GM12875 (cell line): ENCODE data around the gene VTI1A.

Experiments used
- H3K4me3 ChIP-seq: one replicate; pipeline ENCODE4 v1.5.1; 2011; ENCODE audit warnings: low read depth, low read length, control low read depth
- TF ChIP-seq, protein P1 (sequence below): IDR thresholded peaks from 2 replicates; pipeline ENCODE4 v1.5.1; 2011; ENCODE audit warnings: low read depth, mild to moderate bottlenecking, control low read depth, inconsistent platforms, low read length, moderate library complexity, borderline replicate concordance; ENCODE audit not compliant: insufficient read depth

The VTI1A gene

GRCh38 chr10:112614586-112614985 is 167.6 kb downstream of the VTI1A start:
- TF ChIP-seq, protein P1, sequence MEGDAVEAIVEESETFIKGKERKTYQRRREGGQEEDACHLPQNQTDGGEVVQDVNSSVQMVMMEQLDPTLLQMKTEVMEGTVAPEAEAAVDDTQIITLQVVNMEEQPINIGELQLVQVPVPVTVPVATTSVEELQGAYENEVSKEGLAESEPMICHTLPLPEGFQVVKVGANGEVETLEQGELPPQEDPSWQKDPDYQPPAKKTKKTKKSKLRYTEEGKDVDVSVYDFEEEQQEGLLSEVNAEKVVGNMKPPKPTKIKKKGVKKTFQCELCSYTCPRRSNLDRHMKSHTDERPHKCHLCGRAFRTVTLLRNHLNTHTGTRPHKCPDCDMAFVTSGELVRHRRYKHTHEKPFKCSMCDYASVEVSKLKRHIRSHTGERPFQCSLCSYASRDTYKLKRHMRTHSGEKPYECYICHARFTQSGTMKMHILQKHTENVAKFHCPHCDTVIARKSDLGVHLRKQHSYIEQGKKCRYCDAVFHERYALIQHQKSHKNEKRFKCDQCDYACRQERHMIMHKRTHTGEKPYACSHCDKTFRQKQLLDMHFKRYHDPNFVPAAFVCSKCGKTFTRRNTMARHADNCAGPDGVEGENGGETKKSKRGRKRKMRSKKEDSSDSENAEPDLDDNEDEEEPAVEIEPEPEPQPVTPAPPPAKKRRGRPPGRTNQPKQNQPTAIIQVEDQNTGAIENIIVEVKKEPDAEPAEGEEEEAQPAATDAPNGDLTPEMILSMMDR = no peak
- H3K4me3 ChIP-seq = no peak overlapping the region

DNA sequence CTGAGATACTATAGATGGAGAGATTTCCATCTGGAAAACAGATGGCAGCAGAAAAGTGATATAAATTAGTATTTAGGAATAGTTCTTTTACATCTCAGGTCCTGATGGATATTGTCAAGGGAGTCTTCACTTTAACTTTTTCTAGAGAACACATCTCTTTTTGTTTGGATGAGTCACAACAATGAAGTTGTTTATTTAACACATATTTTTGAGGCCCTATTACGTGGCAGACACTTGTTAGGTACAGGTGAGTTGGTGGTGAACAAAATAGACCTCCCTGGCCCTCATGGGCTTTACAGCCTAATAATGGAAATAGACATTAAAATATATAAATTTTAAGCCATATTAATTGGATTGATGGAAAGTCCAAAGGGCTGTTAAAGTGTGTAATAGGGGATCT is 168.3 kb downstream of the VTI1A start:
- TF ChIP-seq, protein P1 = no peak
- H3K4me3 ChIP-seq = no peak overlapping the region

- H3K4me3 ChIP-seq = no peak overlapping the region
- TF ChIP-seq, protein P1 = no peak
These were observed 169.6 kb downstream of the VTI1A start for GRCh38 chr10:112616647-112617046.

DNA sequence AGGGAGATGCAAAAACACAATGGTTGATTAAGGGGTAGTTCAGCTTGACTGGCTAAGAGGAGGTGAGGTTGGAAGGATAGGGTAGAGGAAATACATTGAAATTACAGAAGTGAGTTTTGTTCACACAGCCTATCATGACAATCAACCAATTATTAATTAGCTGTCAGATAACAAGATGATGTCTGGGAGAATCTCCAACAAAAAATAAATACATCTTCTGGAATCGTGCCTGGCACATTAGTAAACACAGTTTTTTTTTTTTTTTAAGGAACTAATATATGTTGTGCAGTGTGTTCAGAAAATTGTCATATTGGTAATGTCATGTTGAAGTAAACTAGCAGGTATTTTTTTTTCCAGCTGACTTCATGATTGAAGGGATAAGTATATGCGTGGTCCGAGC is 171.8 kb downstream of the VTI1A start:
- TF ChIP-seq, protein P1 = no peak
- H3K4me3 ChIP-seq = no peak overlapping the region

GRCh38 chr10:112619556-112619955 is 172.5 kb downstream of the VTI1A start:
- no peak overlapping the region for H3K4me3 ChIP-seq

GRCh38 chr10:112622786-112623185 is 175.8 kb downstream of the VTI1A start:
- TF ChIP-seq, protein P1 = no peak
- no peak overlapping the region for H3K4me3 ChIP-seq

More at GRCh38 chr10:112619556-112619955, 172.5 kb downstream of the VTI1A start:
- TF ChIP-seq, protein P1 = no peak

GRCh38 chr10:112624546-112625048 is 177.6 kb downstream of the VTI1A start:
- TF ChIP-seq, protein P1 = no peak
- no peak overlapping the region for H3K4me3 ChIP-seq
